HCT116 (cell line): Measurements from ENCODE around the gene ACOXL. TPM values are rescaled to one million over a fixed set of nuclear protein-coding genes. Genes with fewer than 3 reads are reported as not detected.

Source experiments
- ATAC-seq: fragments of 200-7000 bp; cut with Tn5 transposase; 2 replicates; pipeline ENCODE4 v1.9.1; 2020; ENCODE audit warnings: mild to moderate bottlenecking, moderate library complexity
- BruUV-seq: library from RNA; stranded (reverse); fragments of 400-500 nt; replicated peaks from 2 replicates; lab custom pipeline; 2021; lab: Mats Ljungman, UMichigan
- CTCF ChIA-PET: fragments of 300-600 bp; sonication (Branson Sonifier 250); formaldehyde crosslinking; loops from one replicate; lab custom pipeline; 2021; ENCODE audit warnings: antibody characterized with exemption; lab: Charles Lee
- POLR2A ChIA-PET: fragments of 300-600, 350-600 bp; sonication (Branson Sonifier 250); formaldehyde crosslinking; loops from one replicate; lab custom pipeline; 2021; ENCODE audit warnings: antibody characterized with exemption; lab: Charles Lee
- RAD21 ChIA-PET, 2 experiments: fragments of 300-600 bp; sonication (Branson Sonifier 250); formaldehyde crosslinking; loops; one replicate each; lab custom pipeline; 2023; ENCODE audit warnings: low total read pairs in 2 of 2; ENCODE audit not compliant: uncharacterized antibody in 2 of 2, unreplicated experiment in 2 of 2, low non-redundant PET in 1 of 2; lab: Charles Lee
- DNase-seq: peaks from one replicate; pipeline ENCODE4 v3.0.0-alpha.2; 2010; ENCODE audit warnings: low read depth, low spot score
- H2AFZ ChIP-seq: fragments of 200-600 bp; shearing (Covaris generic), sonication (generic); 2 replicates; pipeline ENCODE4 v1.6.1; 2017; ENCODE audit warnings: low read depth, mixed run types, mixed read lengths, antibody characterized with exemption, low read length; ENCODE audit not compliant: poor library complexity, severe bottlenecking
- H3K27ac ChIP-seq: 2 replicates; pipeline ENCODE4 v1.5.1; 2012; ENCODE audit warnings: low read depth, low read length
- H3K27me3 ChIP-seq: fragments of 200-600 bp; sonication (generic); 2 replicates; pipeline ENCODE4 v1.6.1; 2016; ENCODE audit warnings: mixed run types, low read length, mixed read lengths; ENCODE audit not compliant: insufficient read depth
- H3K36me3 ChIP-seq, 2 experiments: fragments of 200-500 bp in 1 of 2; fragments of 200-600 bp in 1 of 2; sonication (Bioruptor generic) in 1 of 2; sonication (generic) in 1 of 2; 2 replicates each; pipeline versions ENCODE4 v1.5.1 to v1.6.1; 2014 to 2016; ENCODE audit warnings: low read length in 2 of 2, inconsistent platforms in 1 of 2, mixed read lengths in 1 of 2, mixed run types in 1 of 2; ENCODE audit not compliant: insufficient read depth in 2 of 2, control insufficient read depth in 1 of 2
- H3K4me1 ChIP-seq, 2 experiments: fragments of 200-600 bp in 1 of 2; sonication (generic) in 1 of 2; 2 replicates each; pipeline versions ENCODE4 v1.5.1 to v1.6.1; 2012 to 2017; ENCODE audit warnings: low read length in 2 of 2, inconsistent platforms in 1 of 2, mild to moderate bottlenecking in 1 of 2, mixed read lengths in 1 of 2, mixed run types in 1 of 2, moderate library complexity in 1 of 2; ENCODE audit not compliant: insufficient read depth in 2 of 2, control insufficient read depth in 1 of 2
- H3K4me2 ChIP-seq: fragments of 200-600 bp; sonication (generic); 2 replicates; pipeline ENCODE4 v1.6.1; 2017; ENCODE audit warnings: mixed run types, low read length, mixed read lengths
- H3K4me3 ChIP-seq, 2 experiments: fragments of 200-600 bp in 1 of 2; sonication (generic) in 1 of 2; replicated peaks in 1 of 2; 2 replicates each; pipeline ENCODE4 v1.5.1; 2011 to 2016; ENCODE audit warnings: low read length in 2 of 2, control low read depth in 1 of 2, low read depth in 1 of 2, mild to moderate bottlenecking in 1 of 2, mixed read lengths in 1 of 2, mixed run types in 1 of 2
- H3K79me2 ChIP-seq: fragments of 200-600 bp; sonication (generic); 2 replicates; pipeline ENCODE4 v1.6.1; 2017; ENCODE audit warnings: mild to moderate bottlenecking, mixed run types, low read length, moderate library complexity, mixed read lengths; ENCODE audit not compliant: insufficient read depth
- H3K9ac ChIP-seq: fragments of 200-600 bp; sonication (generic); 2 replicates; pipeline ENCODE4 v1.6.1; 2016; ENCODE audit warnings: low read length, mixed read lengths
- H3K9me2 ChIP-seq: fragments of 200-600 bp; sonication (generic), shearing (Covaris generic); 2 replicates; pipeline ENCODE4 v1.6.1; 2017; ENCODE audit warnings: mixed run types, mild to moderate bottlenecking, moderate library complexity; ENCODE audit not compliant: insufficient read depth
- H3K9me3 ChIP-seq, 2 experiments: fragments of 200-500 bp in 1 of 2; fragments of 200-600 bp in 1 of 2; sonication (Bioruptor generic) in 1 of 2; sonication (generic) in 1 of 2; 2 replicates each; pipeline ENCODE4 v1.6.1; 2014 to 2017; ENCODE audit warnings: low read length in 2 of 2, mixed read lengths in 2 of 2, inconsistent platforms in 1 of 2, low read depth in 1 of 2, mild to moderate bottlenecking in 1 of 2, mixed run types in 1 of 2, moderate library complexity in 1 of 2; ENCODE audit not compliant: control insufficient read depth in 1 of 2, insufficient read depth in 1 of 2
- H4K20me1 ChIP-seq: fragments of 200-600 bp; sonication (generic), shearing (Covaris generic); 2 replicates; pipeline ENCODE4 v1.6.1; 2017; ENCODE audit warnings: mixed run types, mild to moderate bottlenecking, moderate library complexity; ENCODE audit not compliant: insufficient read depth
- ATF3 ChIP-seq: IDR thresholded peaks from 2 replicates; pipeline ENCODE4 v1.6.1; 2012
- CBX3 ChIP-seq: IDR thresholded peaks from 2 replicates; pipeline ENCODE4 v1.6.1; 2012; ENCODE audit warnings: low read depth
- CEBPB ChIP-seq: IDR thresholded peaks from 2 replicates; pipeline ENCODE4 v1.6.1; 2012; ENCODE audit warnings: low read depth
- CTCF ChIP-seq, 3 experiments: fragments of 200-600 bp in 1 of 3; sonication (generic) in 1 of 3; IDR thresholded peaks in 2 of 3; conservative IDR thresholded peaks in 1 of 3; 2 replicates each; pipeline ENCODE4 v1.5.1; 2012 to 2017; ENCODE audit warnings: low read depth in 2 of 3, low read length in 2 of 3, antibody characterized with exemption in 1 of 3, borderline replicate concordance in 1 of 3, control low read depth in 1 of 3, mild to moderate bottlenecking in 1 of 3, mixed read lengths in 1 of 3, mixed run types in 1 of 3, moderate library complexity in 1 of 3; ENCODE audit not compliant: insufficient read depth in 1 of 3
- ELF1 ChIP-seq: IDR thresholded peaks from 2 replicates; pipeline ENCODE4 v1.6.1; 2012; ENCODE audit warnings: low read depth, borderline replicate concordance
- FOSL1 ChIP-seq: IDR thresholded peaks from 2 replicates; pipeline ENCODE4 v1.6.1; 2012; ENCODE audit warnings: low read depth
- JUND ChIP-seq: IDR thresholded peaks from 2 replicates; pipeline ENCODE4 v1.6.1; 2012
- MAX ChIP-seq: IDR thresholded peaks from 2 replicates; pipeline ENCODE4 v1.6.1; 2012
- POLR2A ChIP-seq: IDR thresholded peaks from 2 replicates; pipeline ENCODE4 v1.7.0; 2011; ENCODE audit warnings: borderline replicate concordance; ENCODE audit not compliant: insufficient read depth, insufficient read length; ENCODE audit errors: extremely low read depth
- POLR2AphosphoS5 ChIP-seq: IDR thresholded peaks from 2 replicates; pipeline ENCODE4 v1.6.1; 2011; ENCODE audit warnings: mild to moderate bottlenecking, low read depth, low read length, moderate library complexity
- RAD21 ChIP-seq: IDR thresholded peaks from 2 replicates; pipeline ENCODE4 v1.6.1; 2012; ENCODE audit warnings: low read depth, mild to moderate bottlenecking
- SIN3A ChIP-seq: IDR thresholded peaks from 2 replicates; pipeline ENCODE4 v1.6.1; 2012; ENCODE audit warnings: low read depth
- SP1 ChIP-seq: IDR thresholded peaks from 2 replicates; pipeline ENCODE4 v1.6.1; 2012; ENCODE audit warnings: low read depth
- TCF7L2 ChIP-seq: IDR thresholded peaks from 2 replicates; pipeline ENCODE4 v1.7.0; 2011; ENCODE audit warnings: borderline replicate concordance, inconsistent platforms; ENCODE audit not compliant: insufficient read depth, insufficient read length; ENCODE audit errors: extremely low read depth
- YY1 ChIP-seq: IDR thresholded peaks from 2 replicates; pipeline ENCODE4 v1.6.1; 2011; ENCODE audit warnings: low read length, low read depth, moderate library complexity, mild to moderate bottlenecking; ENCODE audit not compliant: insufficient replicate concordance; ENCODE audit errors: extremely low read depth
- ZFX ChIP-seq: fragments of 450-650 bp; IDR thresholded peaks from 2 replicates; pipeline ENCODE4 v1.6.1; 2017
- ZNF274 ChIP-seq: fragments of 200-500 bp; sonication (Bioruptor generic); IDR thresholded peaks from 2 replicates; pipeline ENCODE4 v1.6.1; 2014; ENCODE audit warnings: mild to moderate bottlenecking, low read depth, low read length, inconsistent platforms
- intact Hi-C: fragments of 100-400 bp; cut with micrococcal nuclease; formaldehyde crosslinking; loops from 2 replicates; pipeline ENCODE4 v1.10.0; 2022
- total RNA-seq: library from RNA; stranded (reverse); gene quantifications from one replicate; pipeline ENCODE4 v1.2.1, GENCODE V29; 2021; ENCODE audit not compliant: unreplicated experiment
- TF ChIP-seq, protein P1 (sequence below): IDR thresholded peaks from 2 replicates; pipeline ENCODE4 v1.6.1; 2012; ENCODE audit warnings: low read depth

Gene ACOXL
- total RNA-seq, 1 experiment from 2014 or later, result 5.5 TPM

GRCh38 chr2:111015283-111015995, 283.1 kb downstream of the ACOXL start:
- Histone ChIP-seq H3K9me2 (no peaks in the 10 kb centered on the region), H3K27ac (no peak overlapping the region), H4K20me1 (no peaks in the 10 kb centered on the region), H3K4me2 (no peak overlapping the region), H3K36me3 (no peaks in the 10 kb centered on the region), H2AFZ (no peak overlapping the region), H3K4me3 (no peak overlapping the region), H3K79me2 (no peaks in the 10 kb centered on the region), H3K27me3 (no peaks in the 10 kb centered on the region), H3K4me1 (no peaks in the 10 kb centered on the region), H3K9ac (no peak overlapping the region)
- ChIA-PET POLR2A (no interaction called here), CTCF (no interaction called here), RAD21 (no interaction called here)
- intact Hi-C loops, result no loop called here
- no peak for ATAC-seq
- no TSS peak for BruUV-seq
- no peak for DNase-seq
- TF ChIP-seq TCF7L2 (no peak), POLR2A (no peak), CTCF (IDR thresholded peaks at IDR 0.05 in 2 of 3, conservative IDR thresholded peaks at IDR 0.05 in 1 of 3; ENCODE audit: borderline replicate concordance in 1 of 3, insufficient read depth in 1 of 3, low read depth in 2 of 3, low read length in 2 of 3) (no peak), ATF3 (no peak), ELF1 (no peak), MAX (no peak), YY1 (no peak), ZFX (no peak), POLR2AphosphoS5 (no peak), SP1 (no peak), ZNF274 (no peak), CBX3 (no peak), CEBPB (no peak), FOSL1 (no peak), RAD21 (no peak), JUND (no peak), SIN3A (no peak)
- TF ChIP-seq, protein P1, sequence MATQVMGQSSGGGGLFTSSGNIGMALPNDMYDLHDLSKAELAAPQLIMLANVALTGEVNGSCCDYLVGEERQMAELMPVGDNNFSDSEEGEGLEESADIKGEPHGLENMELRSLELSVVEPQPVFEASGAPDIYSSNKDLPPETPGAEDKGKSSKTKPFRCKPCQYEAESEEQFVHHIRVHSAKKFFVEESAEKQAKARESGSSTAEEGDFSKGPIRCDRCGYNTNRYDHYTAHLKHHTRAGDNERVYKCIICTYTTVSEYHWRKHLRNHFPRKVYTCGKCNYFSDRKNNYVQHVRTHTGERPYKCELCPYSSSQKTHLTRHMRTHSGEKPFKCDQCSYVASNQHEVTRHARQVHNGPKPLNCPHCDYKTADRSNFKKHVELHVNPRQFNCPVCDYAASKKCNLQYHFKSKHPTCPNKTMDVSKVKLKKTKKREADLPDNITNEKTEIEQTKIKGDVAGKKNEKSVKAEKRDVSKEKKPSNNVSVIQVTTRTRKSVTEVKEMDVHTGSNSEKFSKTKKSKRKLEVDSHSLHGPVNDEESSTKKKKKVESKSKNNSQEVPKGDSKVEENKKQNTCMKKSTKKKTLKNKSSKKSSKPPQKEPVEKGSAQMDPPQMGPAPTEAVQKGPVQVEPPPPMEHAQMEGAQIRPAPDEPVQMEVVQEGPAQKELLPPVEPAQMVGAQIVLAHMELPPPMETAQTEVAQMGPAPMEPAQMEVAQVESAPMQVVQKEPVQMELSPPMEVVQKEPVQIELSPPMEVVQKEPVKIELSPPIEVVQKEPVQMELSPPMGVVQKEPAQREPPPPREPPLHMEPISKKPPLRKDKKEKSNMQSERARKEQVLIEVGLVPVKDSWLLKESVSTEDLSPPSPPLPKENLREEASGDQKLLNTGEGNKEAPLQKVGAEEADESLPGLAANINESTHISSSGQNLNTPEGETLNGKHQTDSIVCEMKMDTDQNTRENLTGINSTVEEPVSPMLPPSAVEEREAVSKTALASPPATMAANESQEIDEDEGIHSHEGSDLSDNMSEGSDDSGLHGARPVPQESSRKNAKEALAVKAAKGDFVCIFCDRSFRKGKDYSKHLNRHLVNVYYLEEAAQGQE, result no peak
- TF ChIP-seq, all 23 proteins: peak for 0
- no peaks in the 10 kb centered on the region; a peak in 1 of 4 replicates for H3K9me3 ChIP-seq
